Activated CD8-positive, alpha-beta memory T cell treated with anti-CD3 and anti-CD28 coated beads for 1 hour (primary cell): ENCODE measurements around the gene ADCK2.
"Not testable (repeated sequence)": the region's sequence is repeated elsewhere in the genome, so short reads cannot be mapped to it uniquely, and the experiment has no call there.

Source experiments
- DNase-seq, 2 donors: peaks; one replicate each; pipeline ENCODE4 v3.0.0-alpha.2; 2020; ENCODE audit warnings: low read depth in 1 of 2; ENCODE audit errors: extremely low read depth in 1 of 2

Gene ADCK2

DNA sequence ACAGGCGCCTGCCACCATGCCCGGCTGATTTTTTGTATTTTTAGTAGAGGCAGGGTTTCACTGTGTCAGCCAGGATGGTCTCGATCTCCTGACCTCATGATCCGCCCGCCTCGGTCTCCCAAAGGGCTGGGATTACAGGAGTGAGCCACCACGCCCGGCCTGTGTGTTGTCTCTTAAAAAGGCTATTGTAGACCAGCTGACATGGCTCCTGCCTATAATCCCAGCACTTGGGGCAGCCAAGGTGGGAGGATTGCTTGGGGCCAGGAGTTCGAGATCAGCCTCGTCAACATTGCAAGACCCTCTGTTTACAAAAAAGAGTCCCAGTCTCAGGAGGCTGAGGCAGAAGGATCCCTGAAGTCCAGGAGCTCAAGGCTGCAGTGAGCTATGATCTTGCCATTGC, 21.1 kb downstream of the ADCK2 start:
- not testable (repeated sequence) for DNase-seq

DNA sequence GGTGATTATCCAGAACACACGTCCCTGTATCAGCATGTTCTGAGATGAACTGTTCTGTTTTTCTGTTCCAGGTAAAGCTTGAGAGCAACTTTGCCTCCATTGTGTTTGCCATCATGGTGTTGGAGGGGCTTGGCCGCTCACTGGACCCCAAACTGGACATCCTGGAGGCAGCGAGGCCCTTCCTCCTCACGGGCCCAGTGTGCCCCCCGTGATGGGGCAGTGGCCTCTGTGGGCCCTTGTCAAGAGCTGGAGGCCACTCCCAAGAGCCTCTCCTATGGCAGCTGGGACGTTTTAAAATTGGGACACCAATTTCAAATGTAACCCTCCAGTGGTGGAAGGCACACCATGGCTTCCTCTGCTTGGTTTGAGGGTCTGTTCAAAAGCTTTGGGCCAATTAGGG, 21.8 kb downstream of the ADCK2 start:
- no peak for DNase-seq

DNA sequence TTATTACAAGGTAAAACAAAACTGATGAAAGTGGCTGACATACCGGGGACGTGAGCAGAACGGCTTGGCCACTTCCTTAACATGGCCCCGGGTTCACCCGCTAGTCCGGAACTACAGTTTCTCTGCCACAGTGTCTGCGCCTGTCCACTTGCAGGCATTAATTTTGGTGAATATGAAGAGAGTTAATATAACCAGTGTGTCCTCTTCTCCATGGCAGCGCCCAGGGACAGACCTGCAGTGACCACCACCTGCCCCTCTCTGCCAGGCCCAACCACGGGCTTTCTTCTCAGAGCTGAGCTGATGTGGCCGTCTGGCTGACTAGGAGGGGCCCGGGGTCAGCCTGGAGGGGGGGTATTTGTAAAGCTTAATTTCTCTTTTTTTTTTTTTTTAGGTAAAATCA, 22.6 kb downstream of the ADCK2 start:
- DNase-seq, result no peak

DNA sequence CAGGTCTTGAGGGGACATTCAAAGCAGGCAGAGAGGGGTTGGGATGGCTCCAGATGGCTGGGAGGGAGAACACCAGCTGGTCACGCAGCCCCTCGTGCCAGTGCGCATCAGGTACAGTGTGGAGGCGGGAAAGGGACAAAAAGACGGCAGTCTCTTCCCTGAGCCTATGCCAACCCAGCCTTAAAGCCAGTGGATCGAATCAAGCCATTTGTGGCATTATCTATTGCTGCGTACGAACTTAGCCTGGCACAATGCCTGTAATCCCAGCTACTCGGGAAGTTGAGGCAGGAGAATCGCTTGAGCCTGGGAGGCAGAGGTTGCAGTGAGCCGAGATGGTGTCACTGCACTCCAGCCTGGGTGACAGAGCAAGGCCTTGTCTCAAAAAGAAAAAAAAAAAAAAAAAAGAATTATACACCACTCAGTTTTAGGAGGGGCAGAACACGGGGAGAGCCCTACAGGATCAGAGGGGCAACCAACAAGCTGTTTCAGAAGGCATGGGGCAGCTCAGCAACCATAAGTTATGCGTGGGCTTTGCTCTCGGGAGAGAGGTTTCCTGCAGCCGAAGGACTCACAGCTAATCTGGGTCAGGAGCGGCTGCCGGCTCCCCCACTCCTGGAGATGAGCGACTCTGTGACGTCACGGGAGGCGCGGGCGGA, 23.4 kb downstream of the ADCK2 start:
- peak in 1 of 2 donors; percentile 85 for DNase-seq

DNA sequence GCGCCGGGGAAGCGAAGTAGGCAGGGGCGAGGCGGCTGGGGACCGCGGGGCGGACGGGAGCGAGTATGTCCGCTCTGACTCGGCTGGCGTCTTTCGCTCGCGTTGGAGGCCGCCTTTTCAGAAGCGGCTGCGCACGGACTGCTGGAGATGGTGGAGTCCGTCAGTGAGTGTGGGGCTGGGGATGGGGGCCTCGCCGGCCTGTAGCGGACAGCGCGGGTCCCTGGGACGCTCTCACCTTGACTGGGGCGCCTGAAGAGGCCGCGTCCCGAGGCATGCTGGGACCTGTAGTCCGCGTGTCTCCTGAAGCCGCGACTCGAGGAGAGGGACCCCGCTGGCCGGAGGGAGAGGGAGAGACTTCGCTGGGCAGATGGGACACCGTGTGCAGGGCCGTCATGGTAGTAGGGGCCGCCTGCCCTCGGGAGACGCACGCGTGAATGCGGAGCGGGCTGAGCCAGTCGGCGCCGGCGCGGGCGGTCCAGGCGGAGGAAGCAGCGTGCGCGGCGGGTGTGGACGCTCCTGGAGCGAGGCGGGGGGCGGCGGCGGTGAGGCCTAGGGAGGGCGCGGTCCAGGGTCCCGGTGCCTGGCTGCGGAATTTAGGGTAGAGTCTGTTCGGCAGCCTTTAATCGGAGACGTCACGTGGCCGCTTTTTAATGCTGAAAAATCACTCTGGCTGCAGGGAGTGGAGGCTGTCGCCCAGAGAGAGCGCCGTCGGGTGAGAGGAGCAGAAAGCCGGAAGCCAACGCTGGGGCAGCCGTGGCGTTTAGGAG, 24.1 kb downstream of the ADCK2 start, which contains the start of gene NDUFB2:
NDUFB2 (plus strand) TSS at position 29 of the 767 bp plus-strand sequence; CDS start at position 66, 37 bp downstream.
- DNase-seq, result peak; percentile 19 to 95

DNA sequence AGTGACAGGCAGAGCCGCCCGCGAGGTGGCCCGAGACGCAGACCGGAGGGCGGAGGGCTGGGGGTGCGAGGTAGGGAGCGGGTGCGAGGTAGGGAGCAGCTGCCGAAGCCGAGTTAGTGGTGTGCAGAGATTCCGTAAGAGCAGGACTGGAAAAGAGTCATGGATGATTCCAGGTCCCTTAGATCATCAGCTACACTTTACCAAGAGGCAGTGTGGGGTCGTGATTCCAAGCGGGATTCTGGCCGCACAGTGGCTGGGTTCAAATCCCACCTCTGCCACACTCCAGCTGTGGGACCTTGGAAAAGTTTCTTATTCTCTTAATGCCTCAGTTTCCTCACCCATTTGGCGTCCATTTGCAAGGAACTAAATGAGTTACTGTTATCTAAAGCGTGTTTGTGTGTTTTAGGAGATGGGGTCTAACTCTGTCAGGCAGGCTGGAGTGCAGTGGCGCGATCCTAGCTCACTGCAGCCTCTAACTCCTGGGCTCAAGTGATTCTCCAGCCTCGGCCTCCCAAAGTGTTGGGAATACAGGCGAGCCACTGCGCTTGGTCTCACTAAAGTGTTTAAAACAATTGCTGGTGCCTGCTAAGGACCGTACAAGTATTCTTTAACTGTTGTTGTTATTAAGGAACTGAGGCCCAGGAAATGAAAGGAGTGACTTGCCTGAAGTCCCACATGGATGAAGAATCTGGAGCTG, 24.9 kb downstream of the ADCK2 start:
- DNase-seq, result no peak

DNA sequence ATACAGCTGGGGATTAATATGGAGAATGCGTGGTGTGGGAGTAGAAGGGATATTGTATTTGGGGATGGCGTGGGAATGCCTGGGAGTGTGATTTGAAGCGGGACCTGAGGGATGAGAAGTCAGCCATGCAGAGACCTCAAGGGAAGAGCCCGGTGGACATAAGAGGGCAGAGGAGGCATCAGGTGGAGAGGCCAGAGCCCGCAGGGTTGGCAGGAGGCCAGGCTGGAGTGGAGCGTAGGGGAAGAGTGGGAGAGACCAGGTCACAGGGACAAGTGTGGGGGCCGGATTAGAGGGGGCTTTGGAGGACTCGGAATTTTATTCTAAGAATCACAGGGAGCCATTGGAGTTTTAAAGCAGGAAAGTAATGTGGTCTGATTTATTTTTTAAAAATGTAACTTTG, 25.7 kb downstream of the ADCK2 start:
- no peak for DNase-seq

DNA sequence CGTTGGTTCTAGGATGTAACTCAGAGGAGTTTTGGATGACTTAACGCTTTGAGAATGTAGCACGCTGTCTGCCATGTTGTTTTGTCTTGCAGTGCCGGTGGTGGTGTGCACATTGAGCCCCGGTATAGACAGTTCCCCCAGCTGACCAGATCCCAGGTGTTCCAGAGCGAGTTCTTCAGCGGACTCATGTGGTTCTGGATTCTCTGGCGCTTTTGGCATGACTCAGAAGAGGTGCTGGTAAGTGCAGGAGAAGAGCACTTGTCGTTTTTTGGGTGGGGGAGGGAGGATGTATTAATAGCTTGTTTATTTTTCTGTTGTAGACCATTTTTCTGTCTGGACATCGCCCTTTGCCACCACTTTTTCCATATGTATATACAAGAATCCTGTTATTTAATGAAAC, 30.0 kb downstream of the ADCK2 start:
- no peak for DNase-seq

DNA sequence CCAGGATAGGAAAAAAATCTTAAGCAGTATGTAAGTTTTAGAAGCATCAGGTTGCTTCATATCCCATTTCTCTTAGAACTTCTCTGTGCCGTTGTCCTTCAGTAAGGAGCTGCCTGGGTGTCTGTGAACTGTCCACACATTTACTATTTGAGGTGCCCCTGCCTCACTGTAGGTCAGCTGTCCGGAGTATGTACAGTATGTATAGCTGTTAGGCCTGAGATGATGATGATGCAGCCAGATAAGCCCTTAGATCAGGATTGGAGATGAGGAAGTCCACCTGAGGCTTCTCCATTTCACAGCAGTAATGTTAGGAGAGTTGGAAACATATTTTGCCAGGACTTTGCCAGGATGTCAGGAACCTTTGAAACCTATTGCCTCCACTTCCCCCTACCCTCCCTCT, 31.5 kb downstream of the ADCK2 start:
- no peak for DNase-seq

DNA sequence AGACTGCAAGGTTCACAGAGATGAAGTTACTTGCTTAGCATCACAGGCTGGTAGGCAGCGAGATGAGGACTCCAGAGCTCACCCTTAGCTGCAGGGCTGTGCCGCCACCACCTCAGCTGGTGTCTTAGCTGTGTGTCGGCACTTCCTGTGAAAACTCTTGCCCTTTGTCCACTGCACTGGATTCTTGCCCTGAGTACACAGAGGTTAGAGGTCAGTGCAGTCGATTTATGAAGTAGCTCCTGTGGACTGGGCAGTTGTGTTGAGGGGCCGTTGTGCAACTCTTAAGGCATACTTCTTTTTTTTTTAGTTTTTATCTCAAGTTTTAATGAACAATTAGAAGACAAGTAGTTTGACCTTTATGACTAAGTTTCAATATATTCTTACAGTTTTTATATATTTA, 34.4 kb downstream of the ADCK2 start:
- no peak for DNase-seq

DNA sequence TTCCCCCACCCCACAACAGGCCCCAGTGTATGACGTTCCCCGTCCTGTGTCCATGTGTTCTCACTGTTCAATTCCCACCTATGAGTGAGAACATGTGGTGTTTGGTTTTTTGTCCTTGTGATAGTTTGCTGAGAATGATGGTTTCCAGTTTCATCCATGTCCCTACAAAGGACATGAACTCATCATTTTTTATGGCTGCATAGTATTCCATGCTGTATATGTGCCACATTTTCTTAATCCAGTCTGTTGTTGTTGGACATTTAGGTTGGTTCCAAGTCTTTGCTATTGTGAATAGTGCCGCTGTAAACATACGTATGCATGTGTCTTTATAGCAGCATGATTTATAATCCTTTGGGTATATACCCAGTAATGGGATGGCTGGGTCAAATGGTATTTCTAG, 36.0 kb downstream of the ADCK2 start:
- DNase-seq, result not testable (repeated sequence)

DNA sequence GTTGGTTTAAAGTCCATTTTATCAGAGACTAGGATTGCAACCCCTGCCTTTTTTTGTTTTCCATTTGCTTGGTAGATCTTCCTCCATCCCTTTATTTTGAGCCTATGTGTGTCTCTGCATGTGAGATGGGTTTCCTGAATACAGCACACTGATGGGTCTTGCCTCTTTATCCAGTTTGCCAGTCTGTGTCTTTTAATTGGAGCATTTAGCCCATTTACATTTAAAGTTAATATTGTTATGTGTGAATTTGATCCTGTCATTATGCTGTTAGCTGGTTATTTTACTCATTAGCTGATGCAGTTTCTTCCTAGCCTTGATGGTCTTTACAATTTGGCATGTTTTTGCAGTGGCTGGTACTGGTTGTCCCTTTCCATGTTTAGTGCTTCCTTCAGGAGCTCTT, 39.6 kb downstream of the ADCK2 start:
- not testable (repeated sequence) for DNase-seq

DNA sequence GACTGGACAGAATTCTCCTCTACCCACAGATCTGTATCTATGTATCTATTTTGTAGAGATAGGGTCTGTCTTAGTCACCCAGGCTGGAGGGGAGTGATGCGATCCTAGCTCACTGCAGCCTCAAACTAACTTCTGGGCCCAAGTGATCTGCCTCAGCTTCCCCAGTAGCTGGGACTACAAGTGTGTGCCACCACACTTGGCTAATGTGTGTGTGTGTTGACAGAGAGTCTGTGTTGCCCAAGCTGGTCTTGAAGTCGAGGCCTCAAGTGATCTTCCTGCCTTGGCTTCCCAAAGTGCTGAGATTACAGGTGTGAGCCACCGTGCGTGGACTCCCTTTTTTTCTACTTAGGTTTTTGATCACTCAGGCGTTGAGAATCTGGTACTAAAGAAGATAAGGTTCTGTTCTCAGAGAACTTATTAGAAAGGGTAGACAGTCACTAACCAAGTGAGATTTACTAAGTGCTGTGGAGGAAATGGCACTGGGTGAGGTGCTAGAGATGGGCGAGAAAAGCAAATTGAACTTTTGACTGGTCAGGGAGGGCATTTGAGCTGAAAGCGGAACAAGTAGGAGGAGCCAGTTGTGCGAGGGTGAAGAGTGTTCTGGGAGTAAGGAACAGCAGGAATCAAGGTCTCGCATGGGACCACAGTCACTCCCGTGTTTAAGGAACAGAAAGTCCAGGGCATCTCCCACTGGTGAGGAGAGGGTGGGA, 41.7 kb downstream of the ADCK2 start:
- DNase-seq, result no peak

DNA sequence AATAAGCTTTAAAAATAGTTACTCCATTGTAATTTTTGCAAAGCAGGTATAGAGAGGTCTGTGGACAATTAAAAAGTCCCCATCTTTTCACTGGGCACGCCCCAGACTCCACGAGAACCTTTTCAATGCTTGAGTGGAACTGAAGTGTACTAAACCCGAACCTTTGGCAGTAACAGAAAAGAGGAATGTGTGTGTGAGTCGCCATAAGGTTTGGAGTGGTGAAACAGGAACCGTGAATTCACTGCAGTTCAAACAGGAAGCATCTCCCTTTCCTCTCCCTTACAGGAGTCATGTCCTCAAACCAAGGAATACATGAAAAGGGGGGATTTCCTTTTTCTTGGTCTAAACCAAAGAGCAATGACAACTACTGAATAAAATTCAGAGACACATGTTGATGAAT, 47.0 kb downstream of the ADCK2 start:
- no peak for DNase-seq

DNA sequence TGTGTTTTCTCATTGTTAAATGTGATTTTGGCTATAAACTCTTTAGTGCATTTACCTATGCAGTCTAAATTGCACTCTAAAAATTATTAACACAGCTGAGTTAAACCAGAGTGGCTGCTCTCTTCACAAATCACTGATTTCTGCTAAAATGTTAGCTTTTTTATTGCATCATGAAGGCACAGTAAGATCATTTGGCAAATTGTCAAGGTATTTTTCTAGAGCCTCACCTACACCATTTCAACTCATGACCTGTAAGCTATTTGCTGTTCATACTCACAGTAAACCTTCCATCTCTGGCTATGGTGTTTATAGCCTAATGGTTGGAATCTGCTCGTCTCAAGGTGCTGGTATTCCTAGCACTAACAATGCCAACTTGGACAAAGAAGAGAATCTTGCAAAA, 49.5 kb downstream of the ADCK2 start:
- no peak for DNase-seq

DNA sequence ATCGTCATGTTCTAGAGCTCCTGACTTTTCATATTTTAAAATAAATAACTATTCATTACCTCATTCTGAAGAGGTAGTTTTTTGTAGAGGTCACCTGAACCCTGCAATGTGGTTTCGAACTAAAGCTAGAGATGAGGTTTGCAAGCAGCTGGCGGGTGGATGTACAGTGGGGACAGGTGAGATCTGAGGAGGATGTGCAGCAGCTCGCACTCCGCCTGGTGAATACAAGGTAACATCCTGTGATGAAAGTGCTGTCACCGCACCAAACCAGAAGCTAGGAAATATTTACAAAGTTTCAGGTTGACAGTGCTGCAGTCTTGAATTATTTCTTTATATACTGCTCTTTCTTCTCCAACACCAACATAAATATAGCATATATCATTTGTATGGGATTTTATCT, 50.3 kb downstream of the ADCK2 start:
- DNase-seq, result peak in 1 of 2 donors; percentile 13

DNA sequence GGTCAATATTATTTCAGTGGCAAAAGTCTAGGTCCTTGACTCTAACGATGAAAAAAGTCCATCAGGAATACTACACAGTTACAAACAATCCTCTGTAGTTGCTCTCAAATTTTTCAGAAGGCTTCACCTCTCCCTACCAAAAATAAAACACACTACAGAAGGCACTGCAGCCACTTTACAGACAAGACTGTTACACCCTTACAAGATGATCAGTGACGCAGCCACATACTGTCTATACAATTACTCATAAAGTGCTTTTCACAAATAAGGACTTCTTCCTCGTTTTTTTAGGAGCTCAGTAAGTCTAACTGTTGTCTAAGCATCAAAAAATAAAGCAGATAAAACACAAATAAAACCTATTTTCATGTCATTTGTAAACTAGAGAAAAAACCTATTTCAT, 50.8 kb downstream of the ADCK2 start:
- no peak for DNase-seq

DNA sequence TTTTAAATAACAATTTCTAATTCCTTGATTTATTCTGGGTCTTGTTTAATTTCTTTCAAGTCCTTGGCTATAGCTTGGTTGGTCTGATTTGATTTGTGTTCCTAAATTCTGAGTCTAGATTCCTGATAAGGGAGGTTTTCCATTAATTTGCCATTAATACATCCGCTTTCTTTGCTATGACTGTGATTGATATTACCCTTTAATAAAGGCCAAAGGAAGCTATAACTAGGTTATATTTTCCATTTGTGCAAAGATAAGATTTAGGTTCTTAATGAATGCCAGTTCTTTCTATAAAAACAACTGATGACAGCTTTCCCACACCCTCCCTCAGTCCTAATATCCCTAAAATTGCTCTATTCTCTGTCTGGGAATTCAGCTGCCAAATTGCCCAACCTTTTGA, 52.0 kb downstream of the ADCK2 start:
- no peak for DNase-seq

DNA sequence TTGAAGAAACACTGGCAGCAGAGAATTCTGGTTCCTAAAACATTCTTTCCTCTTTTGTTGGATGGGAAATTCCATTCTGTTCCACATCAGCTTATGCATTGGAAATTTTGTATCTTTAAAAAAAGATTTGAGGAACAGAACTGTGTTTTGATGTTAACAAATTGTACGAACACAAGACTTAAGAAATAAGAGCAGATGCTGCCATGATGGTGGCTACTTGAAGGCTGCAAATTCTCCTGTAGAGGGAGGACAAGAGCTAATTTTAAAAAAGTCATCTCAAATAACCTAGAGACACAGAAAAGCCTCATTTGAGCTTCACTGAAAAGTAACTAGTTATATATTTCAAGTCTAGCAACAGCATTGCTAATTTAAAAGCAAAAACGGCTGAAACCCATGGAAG, 53.5 kb downstream of the ADCK2 start:
- no peak for DNase-seq

DNA sequence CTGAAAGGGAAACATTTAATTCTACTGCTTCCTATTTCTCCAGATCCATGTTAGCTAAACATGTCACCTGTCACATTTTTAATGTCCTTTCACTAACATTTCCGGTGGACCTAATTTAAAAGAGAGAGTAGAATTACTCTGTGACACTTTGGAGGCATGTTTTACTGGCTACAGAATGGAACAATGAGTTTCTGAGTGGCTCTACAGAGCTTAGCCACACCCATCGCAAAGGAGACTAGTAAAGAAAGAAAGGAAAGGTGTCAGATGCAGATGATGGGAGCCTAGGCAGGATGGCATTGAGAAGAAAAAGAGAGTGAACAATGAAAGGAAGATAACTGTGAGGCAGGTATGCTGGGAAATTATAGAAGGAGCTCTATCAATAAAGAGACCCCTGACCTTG, 59.7 kb downstream of the ADCK2 start:
- no peak for DNase-seq

DNA sequence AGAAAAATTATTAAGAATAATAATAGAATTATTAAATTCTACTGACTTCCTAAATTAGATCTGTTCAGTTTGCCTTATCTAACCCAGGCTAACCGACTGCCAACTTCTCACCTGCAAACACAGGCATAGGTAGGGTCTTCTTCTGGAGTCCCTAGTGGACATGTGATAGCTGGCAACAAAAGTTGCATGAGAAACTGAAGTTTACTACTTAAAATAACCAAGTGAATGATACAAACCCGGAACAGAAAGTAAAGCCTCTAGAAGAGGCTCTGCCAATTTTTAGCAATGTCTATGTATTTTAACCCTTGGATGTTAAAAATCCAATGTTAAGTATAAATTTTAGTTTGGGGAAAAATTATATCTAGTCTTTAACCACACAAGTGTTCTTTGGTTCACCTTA, 61.4 kb downstream of the ADCK2 start:
- no peak for DNase-seq
